GM21717 (cell line): Measurements from ENCODE around the gene PRKACA.

ENCODE experiments used
- ATAC-seq: cut with Tn5 transposase; IDR thresholded peaks from one replicate; pipeline ENCODE4 v1.9.1; 2021; ENCODE audit warnings: mild to moderate bottlenecking, moderate library complexity; ENCODE audit not compliant: unreplicated experiment

Gene PRKACA

GRCh38 chr19:14118165-14119051 lies 846 bp upstream of the PRKACA start:
- peak; percentile 1 for ATAC-seq

- ATAC-seq, result peak; percentile 2
Measured at GRCh38 chr19:14116918-14117578, 514 bp downstream of the PRKACA start.

- no peak for ATAC-seq
Measured at GRCh38 chr19:14116525-14116917, 1.0 kb downstream of the PRKACA start.

- ATAC-seq, result no peak
Measured at GRCh38 chr19:14115756-14116155, 1.8 kb downstream of the PRKACA start.

GRCh38 chr19:14114854-14115253 lies 2.7 kb downstream of the PRKACA start:
- ATAC-seq, result no peak

GRCh38 chr19:14114439-14114838 lies 3.1 kb downstream of the PRKACA start:
- no peak for ATAC-seq

- ATAC-seq, result no peak
Measured at GRCh38 chr19:14113762-14114414, 3.7 kb downstream of the PRKACA start.

- no peak for ATAC-seq
Measured at GRCh38 chr19:14112809-14113385, 4.7 kb downstream of the PRKACA start.

- ATAC-seq, result no peak
Measured at GRCh38 chr19:14112051-14112808, 5.3 kb downstream of the PRKACA start.

GRCh38 chr19:14111486-14111885 lies 6.1 kb downstream of the PRKACA start:
- no peak for ATAC-seq

- ATAC-seq, result no peak
Measured at GRCh38 chr19:14110650-14111049, 6.9 kb downstream of the PRKACA start.

- no peak for ATAC-seq
Measured at GRCh38 chr19:14107581-14108461, 9.7 kb downstream of the PRKACA start.

GRCh38 chr19:14106840-14107239 lies 10.7 kb downstream of the PRKACA start:
- ATAC-seq, result no peak

- ATAC-seq, result no peak
Measured at GRCh38 chr19:14105680-14106079, 11.9 kb downstream of the PRKACA start.

GRCh38 chr19:14103310-14103709 lies 14.3 kb downstream of the PRKACA start:
- ATAC-seq, result no peak

GRCh38 chr19:14102756-14103155 lies 14.8 kb downstream of the PRKACA start:
- ATAC-seq, result no peak

GRCh38 chr19:14102102-14102696 lies 15.4 kb downstream of the PRKACA start:
- ATAC-seq, result no peak

- no peak for ATAC-seq
Measured at GRCh38 chr19:14101003-14101545, 16.5 kb downstream of the PRKACA start.
